Jurkat, Clone E6-1 (cell line): Measurements from ENCODE around the gene ATP1B4.

Experiments
- DNase-seq: peaks from one replicate; pipeline ENCODE4 v3.0.0-alpha.2; 2011; ENCODE audit warnings: low read depth, low spot score
- H3K4me3 ChIP-seq: 2 replicates; pipeline ENCODE4 v1.5.1; 2011; ENCODE audit warnings: mild to moderate bottlenecking, low read length, control low read depth, moderate library complexity

Gene ATP1B4

DNA sequence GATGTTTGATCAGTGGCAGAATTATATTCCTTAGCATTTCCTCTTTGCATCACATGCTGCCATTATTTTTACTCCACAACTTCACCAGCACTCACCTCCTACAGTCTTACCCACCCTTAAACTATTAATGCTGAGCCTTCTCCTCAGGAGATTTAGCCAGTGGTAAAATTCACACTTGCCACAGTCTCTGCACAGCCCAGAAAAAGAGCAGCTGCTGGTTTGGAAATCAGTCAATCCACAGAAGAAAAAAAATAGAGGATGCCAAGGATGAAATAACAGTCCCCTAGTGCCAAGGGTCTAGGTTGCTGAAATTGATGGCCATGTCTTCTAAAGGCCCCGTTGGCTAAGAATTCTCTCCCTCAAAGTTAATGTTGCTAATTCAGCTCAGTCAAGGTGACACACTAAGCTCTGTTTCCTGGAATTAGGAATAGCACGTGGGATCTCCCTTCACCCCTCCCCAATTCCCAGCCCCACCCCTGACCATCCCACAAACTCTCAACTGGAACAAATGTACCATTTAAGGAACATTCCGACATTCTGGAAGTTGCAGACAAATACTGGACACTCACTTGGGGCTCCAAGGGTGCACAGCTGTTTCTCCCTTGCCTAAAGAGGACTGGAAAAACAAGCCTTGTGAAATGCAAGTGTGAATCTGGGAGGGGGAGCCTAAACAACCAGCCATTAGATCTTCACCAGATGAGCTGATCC is 5.7 kb downstream of the ATP1B4 start:
- no peak for DNase-seq
- no peak overlapping the region for H3K4me3 ChIP-seq

- no peak for DNase-seq
- H3K4me3 ChIP-seq = no peak overlapping the region
Observed at GRCh38 chrX:120372667-120373370, 10.9 kb downstream of the ATP1B4 start.

DNA sequence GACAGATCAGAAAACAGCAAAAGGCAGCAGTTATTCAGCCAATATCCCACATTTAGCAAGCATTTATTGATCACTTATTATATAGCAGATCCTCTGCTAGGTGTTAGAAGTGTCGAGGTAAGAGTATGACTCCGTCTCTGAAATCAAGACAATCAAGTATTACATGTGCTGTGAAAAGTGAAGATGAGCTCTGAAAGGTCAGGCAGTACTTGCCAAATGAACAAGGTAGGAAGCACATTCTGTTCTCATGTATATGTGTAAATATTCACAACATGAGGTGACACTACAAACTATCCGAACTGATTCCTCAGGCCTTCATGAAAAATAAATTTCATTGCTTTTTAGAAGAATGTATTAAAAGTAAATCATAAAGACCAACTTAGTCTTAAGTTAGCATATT is 15.3 kb downstream of the ATP1B4 start:
- H3K4me3 ChIP-seq = no peak overlapping the region
- no peak for DNase-seq

DNA sequence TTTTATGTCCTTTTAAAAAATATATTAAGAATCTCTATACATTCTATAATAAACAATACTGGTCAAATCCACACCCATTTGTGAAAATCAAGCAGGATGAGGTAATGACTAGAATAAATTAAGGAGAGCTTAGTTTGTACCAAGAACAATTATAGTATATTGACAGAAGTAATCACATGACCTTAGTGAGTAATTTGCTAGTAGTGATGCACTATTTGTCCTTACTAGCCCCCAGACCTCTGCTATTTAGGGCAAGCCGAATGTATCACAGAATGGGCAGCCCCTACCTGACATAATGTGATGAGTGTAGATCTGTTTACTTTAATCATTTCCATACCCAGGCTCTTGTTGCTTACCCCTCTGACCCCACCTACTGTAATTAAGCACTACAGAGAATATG is 15.8 kb downstream of the ATP1B4 start:
- no peak for DNase-seq
- H3K4me3 ChIP-seq = no peak overlapping the region

DNA sequence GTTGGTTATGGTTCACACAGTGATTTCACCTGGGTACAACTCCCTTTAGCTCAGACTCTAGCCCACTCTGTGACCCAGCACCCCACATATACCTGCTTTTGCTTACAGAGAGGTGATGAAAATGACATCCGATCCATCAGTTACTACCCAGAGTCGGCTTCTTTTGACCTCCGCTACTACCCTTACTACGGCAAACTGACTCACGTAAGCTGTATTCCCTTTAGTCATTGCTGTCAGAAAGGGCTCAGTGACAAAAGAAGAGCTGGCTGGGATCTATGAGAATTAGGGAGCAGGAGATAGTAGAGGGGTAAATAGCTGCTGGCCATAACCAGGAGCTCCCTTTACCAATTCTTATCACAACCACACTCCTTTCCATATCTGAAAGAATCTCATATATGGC is 16.7 kb downstream of the ATP1B4 start:
- no peak for DNase-seq

GRCh38 chrX:120379937-120380681 is 18.2 kb downstream of the ATP1B4 start:
- no peak for DNase-seq
- no peak overlapping the region for H3K4me3 ChIP-seq

More for the DNA sequence above, 16.7 kb downstream of the ATP1B4 start:
- no peak overlapping the region for H3K4me3 ChIP-seq

DNA sequence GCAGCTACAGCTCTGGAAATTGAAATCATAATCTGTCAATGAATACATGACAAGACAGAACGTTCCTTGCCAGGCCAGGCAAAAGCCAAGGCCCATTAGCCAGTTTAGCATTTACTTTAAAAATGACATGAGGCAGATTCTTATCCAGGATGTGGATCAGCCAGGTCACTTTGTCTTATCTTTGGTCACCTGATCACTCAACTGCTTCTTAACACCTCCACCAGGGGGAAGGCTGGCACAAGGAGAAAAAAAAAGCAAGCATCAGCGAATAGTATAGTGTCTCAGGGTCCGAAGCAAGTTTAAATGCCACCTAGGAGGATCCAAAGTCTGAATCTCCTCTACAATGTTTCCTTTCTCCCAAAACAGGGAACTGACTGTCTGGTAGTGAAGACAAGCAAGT is 18.8 kb downstream of the ATP1B4 start:
- DNase-seq = peak; percentile 52
- no peak overlapping the region for H3K4me3 ChIP-seq

DNA sequence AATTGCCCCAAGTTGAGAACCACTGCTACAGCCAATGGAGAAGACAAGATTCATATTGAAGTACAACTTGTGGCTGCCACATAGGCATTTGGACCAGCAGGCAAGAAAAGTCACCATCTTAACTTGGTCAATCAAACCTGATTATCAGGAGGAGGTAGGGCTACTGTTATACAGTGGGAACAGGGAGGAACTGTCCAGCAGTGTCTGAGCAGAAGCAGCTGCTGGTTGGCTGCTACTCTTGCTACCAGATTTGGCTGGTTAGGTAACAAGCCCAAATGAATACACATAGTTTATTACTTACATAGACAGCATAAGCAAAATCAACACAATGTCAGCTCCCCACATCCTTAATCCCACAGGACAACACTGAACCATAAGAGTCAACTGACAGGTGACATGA is 39.4 kb downstream of the ATP1B4 start:
- DNase-seq = no peak
- H3K4me3 ChIP-seq = no peak overlapping the region

DNA sequence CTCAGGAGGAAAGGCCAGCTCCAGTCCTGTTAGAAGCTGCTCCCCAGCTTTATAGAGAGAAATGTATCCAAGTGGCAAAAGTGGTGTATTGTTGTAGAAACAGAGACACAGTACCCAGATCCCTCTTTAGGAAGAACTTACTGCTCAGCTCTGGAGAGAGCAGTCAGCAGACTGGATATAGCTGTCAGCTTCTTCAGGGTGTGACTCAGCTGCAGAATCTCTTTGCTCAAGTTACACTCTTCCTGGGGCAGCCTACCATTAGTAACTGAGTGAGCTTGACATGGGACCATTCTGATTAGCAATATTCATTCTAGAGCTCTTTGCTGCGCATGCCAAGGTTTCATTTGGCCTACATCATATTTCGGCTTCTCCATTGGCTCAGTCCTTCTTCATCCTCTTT is 40.5 kb downstream of the ATP1B4 start:
- H3K4me3 ChIP-seq = no peak overlapping the region
- no peak for DNase-seq

- no peak for DNase-seq
- no peak overlapping the region for H3K4me3 ChIP-seq
Observed at GRCh38 chrX:120406638-120407037, 44.7 kb downstream of the ATP1B4 start.

GRCh38 chrX:120408168-120408567 is 46.3 kb downstream of the ATP1B4 start:
- DNase-seq = no peak
- no peak overlapping the region for H3K4me3 ChIP-seq

DNA sequence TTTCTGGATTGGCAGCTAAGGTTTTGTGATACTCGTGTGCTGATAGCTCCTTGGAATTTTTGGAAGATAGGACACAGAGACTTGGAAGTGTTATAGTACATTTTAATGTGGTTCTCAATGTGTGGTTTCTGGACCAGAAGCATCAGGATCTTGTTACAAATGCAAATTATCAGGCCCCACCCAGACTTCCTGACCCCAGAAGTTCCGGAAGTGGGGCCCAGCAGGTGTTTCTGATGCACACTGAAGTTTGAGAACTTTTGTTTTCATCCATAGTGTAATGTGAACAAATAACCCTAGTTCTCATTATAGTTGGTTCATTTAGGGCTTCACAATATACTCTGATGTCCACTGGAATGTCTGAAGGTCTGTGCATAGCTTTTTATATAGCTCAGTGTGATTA is 57.6 kb downstream of the ATP1B4 start:
- no peak overlapping the region for H3K4me3 ChIP-seq
- peak; percentile 55 for DNase-seq

- no peak overlapping the region for H3K4me3 ChIP-seq
Observed at GRCh38 chrX:120426599-120426998, 64.7 kb downstream of the ATP1B4 start.

DNA sequence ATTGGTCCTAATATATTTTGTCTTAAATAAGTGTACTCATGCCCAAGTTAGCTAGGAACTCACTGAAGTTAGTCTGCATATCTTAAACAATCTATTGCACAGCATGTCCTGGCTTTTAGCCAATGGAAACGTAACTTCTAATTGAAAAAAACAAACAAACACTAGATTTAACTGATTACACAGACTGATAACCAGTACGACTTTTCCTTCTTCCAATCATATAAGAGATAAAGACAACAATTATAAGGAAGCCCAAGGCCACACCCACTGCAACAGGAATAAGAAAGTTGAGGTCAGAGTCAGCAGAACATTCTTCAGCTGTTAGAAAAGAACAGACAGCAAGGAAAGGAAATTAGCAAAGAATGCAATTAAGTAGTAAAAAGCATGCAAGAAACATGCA is 66.4 kb downstream of the ATP1B4 start:
- H3K4me3 ChIP-seq = no peak overlapping the region
- no peak for DNase-seq

More at GRCh38 chrX:120426599-120426998, 64.7 kb downstream of the ATP1B4 start:
- no peak for DNase-seq

GRCh38 chrX:120429776-120430540 is 68.1 kb downstream of the ATP1B4 start:
- DNase-seq = no peak

More at GRCh38 chrX:120429776-120430540, 68.1 kb downstream of the ATP1B4 start:
- H3K4me3 ChIP-seq = no peak overlapping the region
